Glutamatergic neuron (in vitro differentiated cells): ENCODE data around the gene ZMYND10. TPM values are rescaled to one million over a fixed set of nuclear protein-coding genes. Genes with fewer than 3 reads are reported as not detected.

Experiments
- DNase-seq: peaks from one replicate; pipeline ENCODE4 v3.0.0; 2022
- H3K27ac Mint-ChIP-seq: one replicate; pipeline ENCODE4 v1.8.0; 2020; ENCODE audit warnings: mild to moderate bottlenecking, mixed read lengths, inconsistent platforms; ENCODE audit not compliant: unreplicated experiment
- H3K27me3 Mint-ChIP-seq: one replicate; pipeline ENCODE4 v1.8.0; 2020; ENCODE audit warnings: mild to moderate bottlenecking, moderate library complexity, mixed read lengths, inconsistent platforms; ENCODE audit not compliant: unreplicated experiment
- H3K36me3 Mint-ChIP-seq: one replicate; pipeline ENCODE4 v1.8.0; 2020; ENCODE audit warnings: mild to moderate bottlenecking, mixed read lengths, inconsistent platforms; ENCODE audit not compliant: unreplicated experiment
- H3K4me1 Mint-ChIP-seq: one replicate; pipeline ENCODE4 v1.8.0; 2020; ENCODE audit warnings: mild to moderate bottlenecking, low read depth, mixed read lengths, inconsistent platforms; ENCODE audit not compliant: unreplicated experiment
- H3K4me3 Mint-ChIP-seq: one replicate; pipeline ENCODE4 v1.8.0; 2020; ENCODE audit warnings: mild to moderate bottlenecking, mixed read lengths, inconsistent platforms; ENCODE audit not compliant: unreplicated experiment
- H3K9me3 Mint-ChIP-seq: one replicate; pipeline ENCODE4 v1.8.0; 2020; ENCODE audit warnings: mild to moderate bottlenecking, moderate library complexity, mixed read lengths, inconsistent platforms; ENCODE audit not compliant: unreplicated experiment
- CTCF ChIP-seq: fragments of 200-600 bp; sonication (generic); IDR thresholded peaks from one replicate; pipeline ENCODE4 v1.5.0; 2021; ENCODE audit not compliant: partially characterized antibody, unreplicated experiment
- total RNA-seq: library from RNA; stranded (reverse); fragmentation: NEBNext Ultra II Directional; extraction: Animal tissue kit (Norgen Biotek cat#: 25700); gene quantifications from one replicate; pipeline ENCODE4 v1.2.1, GENCODE V29; 2021; ENCODE audit not compliant: unreplicated experiment

ZMYND10 gene
- total RNA-seq, 1 donor from 2014 or later: 1.3 TPM

GRCh38 chr3:50342813-50343633, 2.5 kb downstream of the ZMYND10 start:
- peaks cover 15% of the 10 kb centered on the region for H3K4me1 Mint-ChIP-seq
- no peak for DNase-seq
- peaks cover 17% of the 10 kb centered on the region for H3K9me3 Mint-ChIP-seq
- H3K27ac Mint-ChIP-seq: no peak overlapping the region
- H3K4me3 Mint-ChIP-seq: no peak overlapping the region
- H3K36me3 Mint-ChIP-seq: peaks cover 4% of the 10 kb centered on the region
- TF ChIP-seq CTCF: no peak
- peaks cover 27% of the 10 kb centered on the region for H3K27me3 Mint-ChIP-seq

GRCh38 chr3:50341996-50342650, 3.4 kb downstream of the ZMYND10 start:
- DNase-seq: no peak
- Mint-ChIP-seq H3K36me3 (peaks cover 4% of the 10 kb centered on the region), H3K4me3 (no peak overlapping the region), H3K27me3 (peaks cover 27% of the 10 kb centered on the region), H3K4me1 (peaks cover 15% of the 10 kb centered on the region), H3K27ac (no peak overlapping the region), H3K9me3 (peaks cover 17% of the 10 kb centered on the region)
- no peak for TF ChIP-seq CTCF

- no peak overlapping the region for H3K4me3 Mint-ChIP-seq
- peaks cover 29% of the 10 kb centered on the region for H3K27me3 Mint-ChIP-seq
Measured at GRCh38 chr3:50341537-50341936, 4.0 kb downstream of the ZMYND10 start.

GRCh38 chr3:50340448-50341329, 4.8 kb downstream of the ZMYND10 start, which contains the start of gene RASSF1:
Gene RASSF1 (minus strand): TSS chr3:50340836. CDS start chr3:50340805, 31 bp downstream.
- peaks cover 32% of the 10 kb centered on the region for H3K27me3 Mint-ChIP-seq
- TF ChIP-seq CTCF: no peak
- DNase-seq: no peak
- peak within 1 kb of the TSS; percentile 69 for H3K4me3 Mint-ChIP-seq
- H3K36me3 Mint-ChIP-seq: peaks cover 4% of the 10 kb centered on the region
- H3K9me3 Mint-ChIP-seq: peaks cover 21% of the 10 kb centered on the region
- no peak within 1 kb of the TSS for H3K27ac Mint-ChIP-seq
- H3K4me1 Mint-ChIP-seq: peaks cover 20% of the 10 kb centered on the region

More at GRCh38 chr3:50341537-50341936, 4.0 kb downstream of the ZMYND10 start:
- H3K36me3 Mint-ChIP-seq: peaks cover 4% of the 10 kb centered on the region
- no peak overlapping the region for H3K27ac Mint-ChIP-seq
- peaks cover 15% of the 10 kb centered on the region for H3K4me1 Mint-ChIP-seq
- H3K9me3 Mint-ChIP-seq: peaks cover 18% of the 10 kb centered on the region
- TF ChIP-seq CTCF: no peak
- DNase-seq: no peak
